Mucosa of rectum (tissue), 2 donors: ENCODE data around the gene ZNF593.

ENCODE experiments used
- H3K27ac ChIP-seq, 2 donors: one replicate each; pipeline ENCODE4 v1.7.0; 2013; ENCODE audit warnings: inconsistent platforms in 2 of 2, low read depth in 2 of 2, low read length in 2 of 2
- H3K27me3 ChIP-seq, 2 donors: one replicate each; pipeline ENCODE4 v1.7.0; 2013; ENCODE audit warnings: low read length in 2 of 2; ENCODE audit not compliant: control insufficient read depth in 2 of 2, insufficient read depth in 2 of 2
- H3K36me3 ChIP-seq, 2 donors: one replicate each; pipeline ENCODE4 v1.7.0; 2013; ENCODE audit warnings: low read length in 2 of 2; ENCODE audit not compliant: control insufficient read depth in 2 of 2, insufficient read depth in 2 of 2
- H3K4me1 ChIP-seq, 2 donors: one replicate each; pipeline ENCODE4 v1.7.0; 2013; ENCODE audit warnings: low read length in 2 of 2, mild to moderate bottlenecking in 1 of 2; ENCODE audit not compliant: control insufficient read depth in 2 of 2, insufficient read depth in 2 of 2
- H3K4me3 ChIP-seq, 2 donors: one replicate each; pipeline ENCODE4 v1.7.0; 2013; ENCODE audit warnings: low read length in 2 of 2
- H3K9ac ChIP-seq, 2 donors: one replicate each; pipeline ENCODE4 v1.7.0; 2013; ENCODE audit warnings: low read length in 2 of 2, low read depth in 1 of 2, mild to moderate bottlenecking in 1 of 2
- H3K9me3 ChIP-seq, 2 donors: one replicate each; pipeline ENCODE4 v1.7.0; 2013; ENCODE audit warnings: low read length in 2 of 2; ENCODE audit not compliant: control insufficient read depth in 2 of 2
- donor health status: healthy.
- donor health status: Normal muscosa, but diverticular disease.

Gene ZNF593

GRCh38 chr1:26200413-26200812 lies 30.7 kb downstream of the ZNF593 start:
- no peak overlapping the region for H3K27ac ChIP-seq
- no peaks in the 10 kb centered on the region for H3K9me3 ChIP-seq
- no peaks in the 10 kb centered on the region for H3K36me3 ChIP-seq
- no peak overlapping the region for H3K9ac ChIP-seq
- H3K4me3 ChIP-seq = no peak overlapping the region
- no peaks in the 10 kb centered on the region for H3K27me3 ChIP-seq
- no peaks in the 10 kb centered on the region for H3K4me1 ChIP-seq

- H3K9me3 ChIP-seq = no peaks in the 10 kb centered on the region
- H3K4me3 ChIP-seq = no peak overlapping the region
- no peak overlapping the region for H3K9ac ChIP-seq
- H3K36me3 ChIP-seq = no peaks in the 10 kb centered on the region
- H3K27ac ChIP-seq = no peak overlapping the region
- H3K27me3 ChIP-seq = no peaks in the 10 kb centered on the region
- no peaks in the 10 kb centered on the region for H3K4me1 ChIP-seq
Measured at GRCh38 chr1:26203642-26204318, 34.1 kb downstream of the ZNF593 start.

- Histone ChIP-seq H3K4me1 (no peaks in the 10 kb centered on the region), H3K27ac (no peak overlapping the region), H3K9me3 (no peaks in the 10 kb centered on the region), H3K27me3 (no peaks in the 10 kb centered on the region), H3K9ac (no peak overlapping the region), H3K36me3 (no peaks in the 10 kb centered on the region), H3K4me3 (no peak overlapping the region)
Measured at GRCh38 chr1:26210147-26210870, 40.6 kb downstream of the ZNF593 start.

GRCh38 chr1:26212726-26213125 lies 43.0 kb downstream of the ZNF593 start:
- Histone ChIP-seq H3K27me3 (no peaks in the 10 kb centered on the region), H3K4me1 (no peaks in the 10 kb centered on the region), H3K36me3 (no peaks in the 10 kb centered on the region), H3K27ac (no peak overlapping the region), H3K9ac (no peak overlapping the region), H3K9me3 (no peaks in the 10 kb centered on the region), H3K4me3 (no peak overlapping the region)

GRCh38 chr1:26213335-26213905 lies 43.7 kb downstream of the ZNF593 start:
- no peaks in the 10 kb centered on the region for H3K27me3 ChIP-seq
- H3K27ac ChIP-seq = no peak overlapping the region
- H3K4me1 ChIP-seq = no peaks in the 10 kb centered on the region
- no peak overlapping the region for H3K9ac ChIP-seq
- H3K4me3 ChIP-seq = no peak overlapping the region
- H3K9me3 ChIP-seq = no peaks in the 10 kb centered on the region
- no peaks in the 10 kb centered on the region for H3K36me3 ChIP-seq

GRCh38 chr1:26215246-26215645 lies 45.5 kb downstream of the ZNF593 start:
- Histone ChIP-seq H3K9me3 (no peaks in the 10 kb centered on the region), H3K9ac (no peak overlapping the region), H3K4me3 (no peak overlapping the region), H3K27me3 (no peaks in the 10 kb centered on the region), H3K36me3 (no peaks in the 10 kb centered on the region), H3K27ac (no peak overlapping the region), H3K4me1 (peaks cover 0 to 2% of the 10 kb centered on the region in 2 donors)

- no peaks in the 10 kb centered on the region for H3K36me3 ChIP-seq
- no peak overlapping the region for H3K4me3 ChIP-seq
- H3K9ac ChIP-seq = no peak overlapping the region
- H3K27me3 ChIP-seq = no peaks in the 10 kb centered on the region
- no peaks in the 10 kb centered on the region for H3K9me3 ChIP-seq
- H3K4me1 ChIP-seq = peaks cover 2 to 6% of the 10 kb centered on the region in 2 donors
- H3K27ac ChIP-seq = no peak overlapping the region
Measured at GRCh38 chr1:26218906-26219494, 49.3 kb downstream of the ZNF593 start.
